PC-3 (cell line): Measurements from ENCODE around the gene NPHP3. TPM values are rescaled to one million over a fixed set of nuclear protein-coding genes. Genes with fewer than 3 reads are reported as not detected.

Experiments used
- ATAC-seq: fragments of 200-7000 bp; cut with Tn5 transposase; 2 replicates; pipeline ENCODE4 v1.9.1; 2020; ENCODE audit warnings: mild to moderate bottlenecking, moderate library complexity
- BruUV-seq: library from RNA; stranded (reverse); fragments of 400-500 nt; replicated peaks from 2 replicates; lab custom pipeline; 2021; lab: Mats Ljungman, UMichigan
- CTCF ChIA-PET: fragments of 300-600 bp; sonication (Branson Sonifier 250); formaldehyde crosslinking; loops from one replicate; lab custom pipeline; 2022; ENCODE audit warnings: antibody characterized with exemption; lab: Charles Lee
- POLR2A ChIA-PET: fragments of 300-600 bp; sonication (Branson Sonifier 250); formaldehyde crosslinking; loops from one replicate; lab custom pipeline; 2022; ENCODE audit warnings: antibody characterized with exemption; ENCODE audit not compliant: unreplicated experiment; lab: Charles Lee
- DNase-seq: peaks from one replicate; pipeline ENCODE4 v3.0.0-alpha.2; 2015
- H2AFZ ChIP-seq: fragments of 300-600 bp; sonication (generic); 2 replicates; pipeline ENCODE4 v1.6.0; 2016; ENCODE audit warnings: antibody characterized with exemption, low read length
- H3F3A ChIP-seq: fragments of 300-600 bp; sonication (generic); one replicate; pipeline ENCODE4 v1.6.0; 2017; ENCODE audit warnings: antibody characterized with exemption, low read length, control low read depth, mild to moderate bottlenecking; ENCODE audit not compliant: unreplicated experiment
- H3K27ac ChIP-seq: fragments of 300-600 bp; sonication (generic); 2 replicates; pipeline ENCODE4 v1.5.1; 2016; ENCODE audit warnings: mild to moderate bottlenecking, low read length
- H3K27me3 ChIP-seq: fragments of 300-600 bp; sonication (generic); 2 replicates; pipeline ENCODE4 v1.6.1; 2016; ENCODE audit warnings: low read length, mixed read lengths
- H3K36me3 ChIP-seq: fragments of 300-600 bp; sonication (generic); 2 replicates; pipeline ENCODE4 v1.6.1; 2016; ENCODE audit warnings: low read depth, mixed run types, low read length, mixed read lengths
- H3K4me1 ChIP-seq: fragments of 300-600 bp; sonication (generic); 2 replicates; pipeline ENCODE4 v1.5.1; 2016; ENCODE audit warnings: low read length; ENCODE audit not compliant: insufficient read depth
- H3K4me2 ChIP-seq: fragments of 300-600 bp; sonication (generic); 2 replicates; pipeline ENCODE4 v1.6.0; 2016; ENCODE audit warnings: low read length
- H3K4me3 ChIP-seq: fragments of 300-600 bp; sonication (generic); 2 replicates; pipeline ENCODE4 v1.5.1; 2016; ENCODE audit warnings: mild to moderate bottlenecking, low read length, mixed read lengths
- H3K79me2 ChIP-seq: fragments of 300-600 bp; sonication (generic); 2 replicates; pipeline ENCODE4 v1.6.1; 2017; ENCODE audit warnings: low read length, mixed read lengths
- H3K9ac ChIP-seq: fragments of 300-600 bp; sonication (generic); 2 replicates; pipeline ENCODE4 v1.6.0; 2016; ENCODE audit warnings: mild to moderate bottlenecking, low read length
- H3K9me2 ChIP-seq: fragments of 300-600 bp; sonication (generic); replicated peaks from 2 replicates; pipeline ENCODE4 v1.6.1; 2016; ENCODE audit warnings: mixed run types, low read length, mixed read lengths
- H3K9me3 ChIP-seq: fragments of 300-600 bp; sonication (generic); 2 replicates; pipeline ENCODE4 v1.6.1; 2016; ENCODE audit warnings: low read length, mixed read lengths
- H4K20me1 ChIP-seq: fragments of 300-600 bp; sonication (generic); 2 replicates; pipeline ENCODE4 v1.6.1; 2016; ENCODE audit warnings: low read length, mixed read lengths
- EZH2 ChIP-seq: fragments of 300-600 bp; sonication (generic); IDR thresholded peaks from one replicate; pipeline ENCODE4 v1.6.1; 2017; ENCODE audit warnings: antibody characterized with exemption, mild to moderate bottlenecking, low read length; ENCODE audit not compliant: unreplicated experiment
- EZH2phosphoT487 ChIP-seq: fragments of 300-600 bp; sonication (generic); IDR thresholded peaks from 2 replicates; pipeline ENCODE4 v1.6.1; 2018; ENCODE audit warnings: mild to moderate bottlenecking, antibody characterized with exemption, low read length, borderline replicate concordance
- intact Hi-C: fragments of 100-400 bp; cut with micrococcal nuclease; formaldehyde crosslinking; loops from 2 replicates; pipeline ENCODE4 v1.9.0; 2023
- total RNA-seq: library from RNA; depleted of rRNA; stranded (reverse); fragments of >200 nt; gene quantifications from 2 replicates; pipeline ENCODE4 v1.2.3, GENCODE V29; 2014
- TF ChIP-seq, protein P1 (sequence below): fragments of 300-600 bp; sonication (generic); conservative IDR thresholded peaks from 2 replicates; pipeline ENCODE4 v1.5.1; 2017; ENCODE audit warnings: antibody characterized with exemption, low read depth, mild to moderate bottlenecking, low read length

The NPHP3 gene
- total RNA-seq, 1 experiment from 2014 or later: 6.2 TPM

DNA sequence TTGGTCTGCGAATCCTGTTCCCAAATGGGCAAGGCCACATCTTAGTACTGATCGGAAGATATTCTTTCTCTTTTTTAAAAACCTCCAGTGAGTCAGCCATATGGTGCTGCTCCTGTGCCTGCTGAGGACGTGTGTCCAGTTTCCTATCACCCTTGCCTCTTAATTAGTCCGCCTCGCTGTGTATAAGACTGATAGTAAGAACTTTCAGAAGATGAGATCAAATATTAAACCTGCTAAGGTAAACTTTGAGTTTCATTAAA lies 61.5 kb downstream of the NPHP3 start:
- ChIA-PET CTCF (interaction anchor here (0.5 kb wide), 1 partner anchor 9 kb away, joined by 4 read pairs; no protein-coding TSS in a partner anchor), POLR2A (no interaction called here)
- TF ChIP-seq EZH2phosphoT487 (no peak), EZH2 (no peak)
- TF ChIP-seq, protein P1, sequence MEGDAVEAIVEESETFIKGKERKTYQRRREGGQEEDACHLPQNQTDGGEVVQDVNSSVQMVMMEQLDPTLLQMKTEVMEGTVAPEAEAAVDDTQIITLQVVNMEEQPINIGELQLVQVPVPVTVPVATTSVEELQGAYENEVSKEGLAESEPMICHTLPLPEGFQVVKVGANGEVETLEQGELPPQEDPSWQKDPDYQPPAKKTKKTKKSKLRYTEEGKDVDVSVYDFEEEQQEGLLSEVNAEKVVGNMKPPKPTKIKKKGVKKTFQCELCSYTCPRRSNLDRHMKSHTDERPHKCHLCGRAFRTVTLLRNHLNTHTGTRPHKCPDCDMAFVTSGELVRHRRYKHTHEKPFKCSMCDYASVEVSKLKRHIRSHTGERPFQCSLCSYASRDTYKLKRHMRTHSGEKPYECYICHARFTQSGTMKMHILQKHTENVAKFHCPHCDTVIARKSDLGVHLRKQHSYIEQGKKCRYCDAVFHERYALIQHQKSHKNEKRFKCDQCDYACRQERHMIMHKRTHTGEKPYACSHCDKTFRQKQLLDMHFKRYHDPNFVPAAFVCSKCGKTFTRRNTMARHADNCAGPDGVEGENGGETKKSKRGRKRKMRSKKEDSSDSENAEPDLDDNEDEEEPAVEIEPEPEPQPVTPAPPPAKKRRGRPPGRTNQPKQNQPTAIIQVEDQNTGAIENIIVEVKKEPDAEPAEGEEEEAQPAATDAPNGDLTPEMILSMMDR: no peak
- H3F3A ChIP-seq: peaks cover 2% of the 10 kb centered on the region
- H3K9ac ChIP-seq: peak overlapping the region; percentile 90
- H3K27me3 ChIP-seq: no peaks in the 10 kb centered on the region
- peaks cover 6% of the 10 kb centered on the region; the same call in 1 of the 2 replicates for H4K20me1 ChIP-seq
- peak overlapping the region; percentile 35; the same call in 1 of the 2 replicates for H3K27ac ChIP-seq
- peak; percentile 4; the same call in 1 of the 2 replicates for ATAC-seq
- H3K4me3 ChIP-seq: peak overlapping the region; percentile 93
- H3K4me2 ChIP-seq: peak overlapping the region; percentile 93
- H3K9me3 ChIP-seq: no peaks in the 10 kb centered on the region
- H3K36me3 ChIP-seq: no peaks in the 10 kb centered on the region
- H2AFZ ChIP-seq: peak overlapping the region; percentile 96
- H3K9me2 ChIP-seq: no peaks in the 10 kb centered on the region
- H3K4me1 ChIP-seq: peaks cover 24% of the 10 kb centered on the region
- peaks cover 66% of the 10 kb centered on the region for H3K79me2 ChIP-seq
- BruUV-seq: no TSS peak
- intact Hi-C loops: no loop called here
- peak; percentile 15 for DNase-seq

DNA sequence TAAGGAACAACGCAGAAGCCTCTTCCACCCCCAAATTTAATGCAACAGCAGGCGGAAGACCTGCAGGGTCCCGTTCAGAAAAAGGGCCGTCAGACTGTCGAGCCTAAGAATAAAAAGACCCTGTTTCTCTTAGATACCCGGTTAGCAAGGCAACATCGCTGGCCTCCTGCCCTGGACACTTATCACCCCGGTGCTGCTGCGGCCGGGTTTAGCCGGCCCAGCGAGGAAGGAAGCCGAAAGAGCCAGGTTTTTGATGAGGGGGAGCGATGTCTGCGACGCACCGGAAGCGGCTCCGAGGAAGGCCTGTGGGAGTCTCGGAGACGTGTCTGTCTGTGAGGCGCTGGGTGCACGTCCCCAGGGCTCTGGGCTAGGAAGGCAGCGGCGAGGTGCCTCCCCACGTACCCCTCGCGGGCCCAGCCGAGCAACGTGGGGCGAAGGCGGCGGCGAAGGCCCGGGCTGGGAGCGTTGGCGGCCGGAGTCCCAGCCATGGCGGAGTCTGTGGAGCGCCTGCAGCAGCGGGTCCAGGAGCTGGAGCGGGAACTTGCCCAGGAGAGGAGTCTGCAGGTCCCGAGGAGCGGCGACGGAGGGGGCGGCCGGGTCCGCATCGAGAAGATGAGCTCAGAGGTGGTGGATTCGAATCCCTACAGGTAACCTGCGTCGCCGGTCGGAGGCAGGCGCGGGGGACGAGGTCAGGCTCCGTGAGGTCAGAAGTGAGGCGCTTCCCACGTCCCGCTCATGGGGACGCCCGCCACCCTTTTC lies 62.0 kb downstream of the NPHP3 start, which contains the start of gene UBA5:
Gene UBA5 (plus strand): TSS at position 278 of the 759 bp plus-strand sequence. CDS start 209 bp downstream, at position 487.
- H4K20me1 ChIP-seq: peaks cover 6% of the 10 kb centered on the region; the same call in 1 of the 2 replicates
- no peaks in the 10 kb centered on the region for H3K9me3 ChIP-seq
- no TSS peak for BruUV-seq
- DNase-seq (peak; percentile 52), ATAC-seq (peak; percentile 56)
- H3K9me2 ChIP-seq: no peaks in the 10 kb centered on the region
- H3F3A ChIP-seq: peaks cover 3% of the 10 kb centered on the region
- H3K27ac ChIP-seq: peak within 1 kb of the TSS; percentile 35
- H3K4me2 ChIP-seq: peak within 1 kb of the TSS; percentile 93
- peak within 1 kb of the TSS; percentile 93 for H3K4me3 ChIP-seq
- H3K27me3 ChIP-seq: no peaks in the 10 kb centered on the region
- H3K79me2 ChIP-seq: peaks cover 62% of the 10 kb centered on the region
- intact Hi-C loops: no loop called here
- no peaks in the 10 kb centered on the region for H3K36me3 ChIP-seq
- H2AFZ ChIP-seq: peak within 1 kb of the TSS; percentile 96
- TF ChIP-seq, protein P1: no peak
- TF ChIP-seq EZH2phosphoT487 (no peak), EZH2 (no peak)
- peak within 1 kb of the TSS; percentile 90 for H3K9ac ChIP-seq
- ChIA-PET CTCF (interaction anchor here (0.5 kb wide), 1 partner anchor 10 kb away, joined by 4 read pairs; no protein-coding TSS in a partner anchor), POLR2A (no interaction called here)
- H3K4me1 ChIP-seq: peaks cover 24% of the 10 kb centered on the region
